Osteoblast (primary cell): ENCODE results near the gene SNRPA1. TPM values are rescaled to one million over a fixed set of nuclear protein-coding genes. Genes with fewer than 3 reads are reported as not detected.

Source experiments
- DNase-seq: peaks from one replicate; pipeline ENCODE4 v3.0.0; 2011; ENCODE audit warnings: low spot score, mixed read lengths; ENCODE audit not compliant: insufficient read length; ENCODE audit errors: missing footprints
- H2AFZ ChIP-seq: 2 replicates; pipeline ENCODE4 v1.6.0; 2011; ENCODE audit warnings: mild to moderate bottlenecking, low read length
- H3K27ac ChIP-seq: 2 replicates; pipeline ENCODE4 v1.5.1; 2011; ENCODE audit warnings: mild to moderate bottlenecking, low read depth, low read length, moderate library complexity
- H3K27me3 ChIP-seq: 2 replicates; pipeline ENCODE4 v1.6.0; 2012; ENCODE audit warnings: mild to moderate bottlenecking, control low read depth, inconsistent platforms, low read length, moderate library complexity; ENCODE audit not compliant: insufficient read depth
- H3K36me3 ChIP-seq: 2 replicates; pipeline ENCODE4 v1.5.1; 2011; ENCODE audit warnings: mild to moderate bottlenecking, low read length, control low read depth, moderate library complexity; ENCODE audit not compliant: insufficient read depth
- H3K4me1 ChIP-seq: 2 replicates; pipeline ENCODE4 v1.5.1; 2011; ENCODE audit warnings: mild to moderate bottlenecking, low read length, control low read depth, moderate library complexity; ENCODE audit not compliant: insufficient read depth
- H3K4me2 ChIP-seq: 2 replicates; pipeline ENCODE4 v1.6.0; 2011; ENCODE audit warnings: mild to moderate bottlenecking, low read length; ENCODE audit not compliant: insufficient read depth
- H3K4me3 ChIP-seq: fragments of 200-600 bp; sonication (generic); 3 replicates; pipeline ENCODE4 v1.5.1; 2012; ENCODE audit warnings: mild to moderate bottlenecking, low read length, inconsistent platforms; ENCODE audit not compliant: insufficient read depth
- H3K79me2 ChIP-seq: 2 replicates; pipeline ENCODE4 v1.6.0; 2012; ENCODE audit warnings: mild to moderate bottlenecking, low read length, control low read depth, inconsistent platforms; ENCODE audit not compliant: insufficient read depth
- H3K9me3 ChIP-seq: 2 replicates; pipeline ENCODE4 v1.5.1; 2011; ENCODE audit warnings: low read depth, low read length, control low read depth
- H4K20me1 ChIP-seq: 2 replicates; pipeline ENCODE4 v1.6.0; 2012; ENCODE audit warnings: mild to moderate bottlenecking, low read length, control low read depth; ENCODE audit not compliant: insufficient read depth
- CTCF ChIP-seq: IDR thresholded peaks from 2 replicates; pipeline ENCODE4 v1.5.1; 2011; ENCODE audit warnings: mild to moderate bottlenecking, low read depth, low read length, moderate library complexity; ENCODE audit errors: extremely low read depth
- total RNA-seq: library from RNA; depleted of rRNA; stranded (reverse); fragments of >200 nt; gene quantifications from 2 replicates; pipeline ENCODE4 v1.2.3, GENCODE V29; 2012

Gene SNRPA1
- total RNA-seq, 1 donor: 9.8 TPM

- Histone ChIP-seq H3K27ac (no peak overlapping the region), H3K4me3 (no peak overlapping the region), H3K9me3 (no peaks in the 10 kb centered on the region), H3K4me1 (no peaks in the 10 kb centered on the region), H3K4me2 (no peak overlapping the region), H4K20me1 (no peaks in the 10 kb centered on the region), H3K79me2 (no peaks in the 10 kb centered on the region), H2AFZ (no peak overlapping the region), H3K27me3 (no peaks in the 10 kb centered on the region), H3K36me3 (no peaks in the 10 kb centered on the region)
- peak; percentile 18 for DNase-seq
- TF ChIP-seq CTCF: no peak
Measured at GRCh38 chr15:101324524-101325177, 29.6 kb upstream of the SNRPA1 start.

DNA sequence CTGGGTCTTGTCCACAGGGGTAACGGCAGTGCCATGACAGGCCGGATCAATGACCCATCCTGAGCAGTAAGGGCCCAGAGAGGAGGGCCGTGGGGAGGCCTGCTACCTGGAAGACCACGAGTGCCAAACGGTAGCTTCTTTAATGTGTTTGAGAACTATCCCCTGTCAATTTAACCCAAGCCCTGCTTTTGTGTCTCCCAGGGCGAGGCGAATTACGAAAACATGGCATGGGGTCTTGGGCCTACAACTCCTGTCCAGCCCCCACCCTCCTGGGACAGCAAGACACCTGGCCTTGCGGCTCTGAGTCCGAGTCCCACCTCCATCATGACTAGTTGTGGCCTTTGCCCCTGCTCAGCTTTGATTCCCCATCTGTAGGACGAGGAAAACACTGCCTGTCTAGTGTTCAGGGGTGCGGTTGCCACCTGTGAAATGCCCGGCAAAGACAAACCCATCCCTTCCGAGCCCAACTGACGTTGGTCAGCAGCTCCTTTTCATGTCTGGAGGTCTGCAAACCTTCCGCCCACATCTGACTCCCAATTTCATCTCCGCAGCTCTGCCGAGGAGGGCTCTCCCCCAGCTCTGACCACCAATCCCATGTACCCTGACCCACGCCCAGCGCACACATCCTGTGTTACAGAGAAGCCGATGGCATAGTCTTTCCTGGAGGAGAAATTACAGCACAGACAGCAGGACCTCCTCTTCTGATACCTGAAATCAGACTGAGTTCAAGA lies 28.9 kb upstream of the SNRPA1 start:
- Histone ChIP-seq H3K36me3 (no peaks in the 10 kb centered on the region), H3K4me3 (no peak overlapping the region), H3K4me1 (no peaks in the 10 kb centered on the region), H3K9me3 (no peaks in the 10 kb centered on the region), H3K4me2 (no peak overlapping the region), H3K27ac (no peak overlapping the region), H2AFZ (no peak overlapping the region), H4K20me1 (no peaks in the 10 kb centered on the region), H3K79me2 (no peaks in the 10 kb centered on the region), H3K27me3 (no peaks in the 10 kb centered on the region)
- DNase-seq: peak; percentile 23
- no peak for TF ChIP-seq CTCF

DNA sequence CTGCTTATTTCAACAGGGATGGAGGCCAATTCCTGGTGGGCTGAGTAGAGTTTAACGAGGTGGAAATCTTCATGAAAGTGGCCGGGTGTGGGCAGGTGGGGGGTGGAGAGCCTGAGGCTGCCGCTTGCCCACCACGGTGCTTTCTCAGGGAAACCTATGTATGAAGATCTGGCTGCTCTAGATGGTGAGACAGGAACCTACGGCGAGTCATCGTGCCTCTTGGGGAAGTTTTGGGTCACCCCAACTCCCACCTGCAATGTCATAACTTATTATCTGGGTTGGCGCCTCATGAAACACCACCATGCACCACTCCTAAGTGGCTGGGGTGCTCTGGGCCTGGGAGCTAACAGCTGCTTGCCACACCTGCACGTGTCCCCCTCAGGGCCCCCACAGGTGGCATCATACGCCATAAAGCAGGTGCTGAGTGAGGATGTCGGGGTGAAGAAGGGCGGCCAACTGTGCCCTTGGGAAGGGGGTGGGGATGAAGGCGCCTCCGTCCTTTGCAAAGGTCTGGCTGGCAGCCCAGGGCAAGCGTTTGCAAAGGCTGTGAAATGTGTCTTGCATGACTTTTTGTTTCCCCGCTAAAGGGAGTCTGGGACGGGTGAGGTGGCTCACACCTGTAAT lies 27.9 kb upstream of the SNRPA1 start:
- H3K27me3 ChIP-seq: no peaks in the 10 kb centered on the region
- no peak overlapping the region for H2AFZ ChIP-seq
- no peak for TF ChIP-seq CTCF
- no peaks in the 10 kb centered on the region for H4K20me1 ChIP-seq
- no peak overlapping the region for H3K27ac ChIP-seq
- H3K36me3 ChIP-seq: no peaks in the 10 kb centered on the region
- H3K9me3 ChIP-seq: no peaks in the 10 kb centered on the region
- DNase-seq: peak; percentile 14
- no peak overlapping the region for H3K4me3 ChIP-seq
- H3K4me2 ChIP-seq: no peak overlapping the region
- H3K4me1 ChIP-seq: no peaks in the 10 kb centered on the region
- H3K79me2 ChIP-seq: no peaks in the 10 kb centered on the region

DNA sequence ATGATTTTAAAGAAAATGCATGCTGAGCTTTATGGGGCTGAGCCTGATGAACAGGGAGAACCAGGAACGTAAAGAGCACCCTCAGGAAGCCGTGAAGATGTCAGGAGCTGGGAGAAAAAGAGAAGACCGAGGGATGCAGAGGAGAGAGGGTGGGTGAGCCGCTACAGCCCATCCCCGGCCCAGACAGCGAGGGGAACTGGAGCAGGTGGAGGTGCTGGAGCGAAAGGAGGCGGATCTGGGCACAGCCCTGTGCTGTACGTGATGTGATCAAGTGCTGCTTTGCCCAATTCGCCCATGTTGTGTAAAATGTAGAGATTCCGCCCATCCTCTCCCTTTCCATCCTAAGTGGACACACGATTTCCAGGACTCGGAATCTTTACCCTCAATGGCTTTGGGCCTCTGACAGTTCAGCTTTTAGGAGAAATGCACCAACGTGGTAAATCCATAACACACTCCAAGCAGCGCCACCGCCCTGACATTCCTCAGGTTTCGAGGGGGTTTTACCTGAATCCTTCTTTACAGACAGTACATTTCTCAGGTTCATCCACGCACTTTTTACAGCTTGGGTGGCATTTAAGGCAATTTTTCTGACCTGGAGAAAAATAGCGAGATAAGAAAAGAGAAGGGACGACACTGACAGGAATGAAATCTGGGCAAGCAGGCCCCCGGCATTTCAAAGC lies 27.1 kb upstream of the SNRPA1 start:
- Histone ChIP-seq H2AFZ (no peak overlapping the region), H3K4me2 (no peak overlapping the region), H3K27me3 (no peaks in the 10 kb centered on the region), H3K4me1 (no peaks in the 10 kb centered on the region), H4K20me1 (no peaks in the 10 kb centered on the region), H3K27ac (no peak overlapping the region), H3K79me2 (no peaks in the 10 kb centered on the region), H3K4me3 (no peak overlapping the region), H3K9me3 (no peaks in the 10 kb centered on the region), H3K36me3 (no peaks in the 10 kb centered on the region)
- peak; percentile 30 for DNase-seq
- no peak for TF ChIP-seq CTCF
